Natural killer cell (primary cell): Measurements from ENCODE around the gene KATNIP. TPM values are rescaled to one million over a fixed set of nuclear protein-coding genes. Genes with fewer than 3 reads are reported as not detected.

Source experiments
- ATAC-seq, 3 donors: fragments of 150-1000 bp in 2 of 3; fragments of 200-7000 bp in 1 of 3; cut with Tn5 transposase; 1 replicate in 1 of 3; 2 replicates in 2 of 3; pipeline ENCODE4 v1.10.0; 2021; ENCODE audit warnings: mild to moderate bottlenecking in 2 of 3, moderate library complexity in 2 of 3
- DNase-seq, 2 donors: peaks; one replicate each; pipeline versions ENCODE4 v3.0.0 to v3.0.0-alpha.2; 2013 to 2021; ENCODE audit warnings: mixed read lengths in 1 of 2
- H3K27ac ChIP-seq: one replicate; pipeline ENCODE4 v1.5.1; 2013; ENCODE audit warnings: mild to moderate bottlenecking, low read length
- H3K27me3 ChIP-seq: one replicate; pipeline ENCODE4 v1.6.1; 2013; ENCODE audit warnings: low read length; ENCODE audit not compliant: control insufficient read depth, insufficient read depth
- H3K36me3 ChIP-seq: one replicate; pipeline ENCODE4 v1.6.1; 2013; ENCODE audit warnings: low read length; ENCODE audit not compliant: control insufficient read depth, insufficient read depth
- H3K4me1 ChIP-seq: one replicate; pipeline ENCODE4 v1.6.1; 2013; ENCODE audit warnings: low read length; ENCODE audit not compliant: control insufficient read depth, insufficient read depth
- H3K4me3 ChIP-seq: one replicate; pipeline ENCODE4 v1.5.1; 2013; ENCODE audit warnings: low read length
- H3K9me3 ChIP-seq: one replicate; pipeline ENCODE4 v1.6.1; 2013; ENCODE audit warnings: low read length; ENCODE audit not compliant: control insufficient read depth, insufficient read depth
- H3K27ac Mint-ChIP-seq, 2 donors: one replicate each; pipeline ENCODE4 v1.8.0; 2022; ENCODE audit warnings: mild to moderate bottlenecking in 2 of 2, mixed read lengths in 2 of 2, moderate library complexity in 1 of 2
- H3K27me3 Mint-ChIP-seq, 2 donors: one replicate each; pipeline ENCODE4 v1.8.0; 2022; ENCODE audit warnings: low read depth in 2 of 2, mixed read lengths in 2 of 2
- H3K36me3 Mint-ChIP-seq: one replicate; pipeline ENCODE4 v1.8.0; 2022; ENCODE audit warnings: mixed read lengths
- H3K4me1 Mint-ChIP-seq, 2 donors: one replicate each; pipeline ENCODE4 v1.8.0; 2022; ENCODE audit warnings: mixed read lengths in 2 of 2
- H3K4me3 Mint-ChIP-seq: one replicate; pipeline ENCODE4 v1.8.0; 2022; ENCODE audit warnings: mild to moderate bottlenecking, moderate library complexity, mixed read lengths
- H3K9me3 Mint-ChIP-seq, 2 donors: one replicate each; pipeline ENCODE4 v1.8.0; 2022; ENCODE audit warnings: mixed read lengths in 2 of 2
- CTCF ChIP-seq: fragments of 200-600 bp; IDR thresholded peaks from one replicate; pipeline ENCODE4 v1.8.0; 2022; ENCODE audit warnings: antibody characterized with exemption
- WGBS: methylation state at CpG from one replicate; pipeline ENCODE4 v1.1.7; 2013; ENCODE audit warnings: missing lambda C conversion rate; ENCODE audit not compliant: insufficient coverage; 5-methylcytosine and 5-hydroxymethylcytosine counted together
- intact Hi-C: fragments of 100-400 bp; cut with micrococcal nuclease; formaldehyde crosslinking; loops from one replicate; pipeline ENCODE4 v1.14.2; 2022
- total RNA-seq, 4 donors: library from RNA; stranded (reverse); fragments of 120-200 nt in 1 of 4; gene quantifications; one replicate each; pipeline versions ENCODE4 v1.2.3 to v1.2.4, GENCODE V29; 2013 to 2022

Gene KATNIP
- total RNA-seq, 3 donors from 2014 or later (not counting 1 experiment from before 2014, with no cell fraction given): 32.6 to 38.4 (median 32.7) TPM

GRCh38 chr16:27505297-27506236 is 44.4 kb upstream of the KATNIP start:
- intact Hi-C loops: no loop called here
- no peak for ATAC-seq
- H3K36me3 Mint-ChIP-seq: peaks cover 21% of the 10 kb centered on the region
- Histone ChIP-seq H3K27me3 (no peaks in the 10 kb centered on the region), H3K4me3 (no peak overlapping the region), H3K36me3 (peaks cover 89% of the 10 kb centered on the region), H3K27ac (no peak overlapping the region), H3K4me1 (no peaks in the 10 kb centered on the region), H3K9me3 (no peaks in the 10 kb centered on the region)
- no peaks in the 10 kb centered on the region for H3K4me1 Mint-ChIP-seq
- TF ChIP-seq CTCF: no peak
- WGBS: 98% methylated on average over 13 of the region's 13 CpGs
- no peak overlapping the region for H3K4me3 Mint-ChIP-seq
- H3K9me3 Mint-ChIP-seq: no peaks in the 10 kb centered on the region
- H3K27me3 Mint-ChIP-seq: no peaks in the 10 kb centered on the region
- H3K27ac Mint-ChIP-seq: peak overlapping the region in 1 of 2 donors; percentile 47
- DNase-seq: no peak

- Mint-ChIP-seq H3K4me3 (no peak overlapping the region), H3K27me3 (no peaks in the 10 kb centered on the region), H3K9me3 (no peaks in the 10 kb centered on the region), H3K27ac (peak overlapping the region in 1 of 2 donors; percentile 23), H3K4me1 (no peaks in the 10 kb centered on the region), H3K36me3 (peaks cover 21% of the 10 kb centered on the region)
- peaks cover 90% of the 10 kb centered on the region for H3K36me3 ChIP-seq
- DNase-seq (no peak), ATAC-seq (no peak)
- 97% methylated on average over 17 of the region's 17 CpGs for WGBS
- H3K4me1 ChIP-seq: no peaks in the 10 kb centered on the region
- H3K27me3 ChIP-seq: no peaks in the 10 kb centered on the region
- H3K27ac ChIP-seq: no peak overlapping the region
- TF ChIP-seq CTCF: no peak
- H3K4me3 ChIP-seq: no peak overlapping the region
- intact Hi-C loops: no loop called here
- H3K9me3 ChIP-seq: no peaks in the 10 kb centered on the region
Observed at GRCh38 chr16:27506771-27507170, 43.2 kb upstream of the KATNIP start.

- Mint-ChIP-seq H3K4me3 (no peak overlapping the region), H3K36me3 (peaks cover 21% of the 10 kb centered on the region), H3K27ac (no peak overlapping the region), H3K27me3 (no peaks in the 10 kb centered on the region), H3K4me1 (peaks cover 0 to 11% of the 10 kb centered on the region in 2 donors), H3K9me3 (no peaks in the 10 kb centered on the region)
- WGBS: 95% methylated on average over 9 of the region's 9 CpGs
- H3K27ac ChIP-seq: no peak overlapping the region
- intact Hi-C loops: no loop called here
- H3K9me3 ChIP-seq: no peaks in the 10 kb centered on the region
- no peaks in the 10 kb centered on the region for H3K27me3 ChIP-seq
- DNase-seq (no peak), ATAC-seq (no peak)
- TF ChIP-seq CTCF: no peak
- no peaks in the 10 kb centered on the region for H3K4me1 ChIP-seq
- H3K36me3 ChIP-seq: peaks cover 79% of the 10 kb centered on the region
- no peak overlapping the region for H3K4me3 ChIP-seq
Observed at GRCh38 chr16:27508476-27508875, 41.5 kb upstream of the KATNIP start.
